ENCODE results near the gene MMP17. TPM values are rescaled to one million over a fixed set of nuclear protein-coding genes. Genes with fewer than 3 reads are reported as not detected.

MMP17 gene
- total RNA-seq, 2 experiments from 2014 or later, result not detected

DNA sequence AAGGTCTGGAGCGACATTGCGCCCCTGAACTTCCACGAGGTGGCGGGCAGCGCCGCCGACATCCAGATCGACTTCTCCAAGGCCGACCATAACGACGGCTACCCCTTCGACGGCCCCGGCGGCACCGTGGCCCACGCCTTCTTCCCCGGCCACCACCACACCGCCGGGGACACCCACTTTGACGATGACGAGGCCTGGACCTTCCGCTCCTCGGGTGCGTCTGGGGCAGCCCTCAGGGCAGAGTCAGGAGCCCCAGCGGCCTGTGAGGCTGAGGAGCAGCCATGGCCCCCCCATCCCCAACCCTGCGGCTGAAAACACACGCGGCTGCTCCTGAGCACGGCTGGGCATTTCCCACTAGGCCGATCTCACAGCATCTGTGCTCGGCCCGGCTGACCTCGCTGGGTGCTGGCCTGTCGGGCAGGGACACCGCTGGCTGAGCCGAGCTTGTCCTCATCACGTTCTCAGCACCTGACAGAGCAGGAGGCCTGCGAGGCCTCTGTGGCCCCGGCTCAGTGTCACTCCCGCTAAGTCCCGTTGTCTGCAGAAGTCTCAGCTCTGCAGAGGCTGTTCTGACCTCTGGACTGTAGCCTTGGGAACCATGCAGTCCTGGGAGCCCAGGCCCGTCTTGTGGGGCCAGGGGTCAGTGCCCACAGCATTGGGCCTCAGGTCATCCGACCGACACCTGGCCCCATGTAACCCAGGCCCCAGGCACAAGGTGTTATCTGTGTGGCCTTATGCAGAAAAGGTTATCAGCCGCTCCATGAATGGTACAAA, 12.6 kb downstream of the MMP17 start:
- ChIA-PET POLR2A (no interaction called here), CTCF (ENCODE audit: unreplicated experiment) (no interaction called here)
- H3K9me3 ChIP-seq (ENCODE audit: low read length), result no peaks in the 10 kb centered on the region
- no peaks in the 10 kb centered on the region for H3K9me2 ChIP-seq (ENCODE audit: insufficient read depth, low read length)
- BruUV-seq (replicated peaks), result no TSS peak
- no peak overlapping the region for H3K4me2 ChIP-seq (ENCODE audit: low read length)
- H3K36me3 ChIP-seq (ENCODE audit: insufficient read depth, low read length), result no peaks in the 10 kb centered on the region
- DNase-seq (ENCODE audit: low spot score), result no peak
- H3K4me1 ChIP-seq (ENCODE audit: insufficient read depth, low read length, poor library complexity, severe bottlenecking), result no peaks in the 10 kb centered on the region
- intact Hi-C loops (cut with micrococcal nuclease; ENCODE audit: unreplicated experiment), result no loop called here
- no peaks in the 10 kb centered on the region for H4K20me1 ChIP-seq (ENCODE audit: insufficient read depth, low read length)
- TF ChIP-seq, protein P1, sequence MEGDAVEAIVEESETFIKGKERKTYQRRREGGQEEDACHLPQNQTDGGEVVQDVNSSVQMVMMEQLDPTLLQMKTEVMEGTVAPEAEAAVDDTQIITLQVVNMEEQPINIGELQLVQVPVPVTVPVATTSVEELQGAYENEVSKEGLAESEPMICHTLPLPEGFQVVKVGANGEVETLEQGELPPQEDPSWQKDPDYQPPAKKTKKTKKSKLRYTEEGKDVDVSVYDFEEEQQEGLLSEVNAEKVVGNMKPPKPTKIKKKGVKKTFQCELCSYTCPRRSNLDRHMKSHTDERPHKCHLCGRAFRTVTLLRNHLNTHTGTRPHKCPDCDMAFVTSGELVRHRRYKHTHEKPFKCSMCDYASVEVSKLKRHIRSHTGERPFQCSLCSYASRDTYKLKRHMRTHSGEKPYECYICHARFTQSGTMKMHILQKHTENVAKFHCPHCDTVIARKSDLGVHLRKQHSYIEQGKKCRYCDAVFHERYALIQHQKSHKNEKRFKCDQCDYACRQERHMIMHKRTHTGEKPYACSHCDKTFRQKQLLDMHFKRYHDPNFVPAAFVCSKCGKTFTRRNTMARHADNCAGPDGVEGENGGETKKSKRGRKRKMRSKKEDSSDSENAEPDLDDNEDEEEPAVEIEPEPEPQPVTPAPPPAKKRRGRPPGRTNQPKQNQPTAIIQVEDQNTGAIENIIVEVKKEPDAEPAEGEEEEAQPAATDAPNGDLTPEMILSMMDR (conservative IDR thresholded peaks at IDR 0.05; ENCODE audit: low read length), result no peak
- no peak for TF ChIP-seq EZH2phosphoT487 (IDR thresholded peaks at IDR 0.05; ENCODE audit: borderline replicate concordance, low read depth, low read length)
- no peak overlapping the region for H3K4me3 ChIP-seq (ENCODE audit: low read depth, low read length, poor library complexity, severe bottlenecking)
- H2AFZ ChIP-seq (ENCODE audit: low read length), result no peak overlapping the region
- no peaks in the 10 kb centered on the region for H3K79me2 ChIP-seq (ENCODE audit: insufficient read depth, low read depth, low read length)
- H3K27ac ChIP-seq (ENCODE audit: low read depth, low read length, poor library complexity, severe bottlenecking), result no peak overlapping the region

DNA sequence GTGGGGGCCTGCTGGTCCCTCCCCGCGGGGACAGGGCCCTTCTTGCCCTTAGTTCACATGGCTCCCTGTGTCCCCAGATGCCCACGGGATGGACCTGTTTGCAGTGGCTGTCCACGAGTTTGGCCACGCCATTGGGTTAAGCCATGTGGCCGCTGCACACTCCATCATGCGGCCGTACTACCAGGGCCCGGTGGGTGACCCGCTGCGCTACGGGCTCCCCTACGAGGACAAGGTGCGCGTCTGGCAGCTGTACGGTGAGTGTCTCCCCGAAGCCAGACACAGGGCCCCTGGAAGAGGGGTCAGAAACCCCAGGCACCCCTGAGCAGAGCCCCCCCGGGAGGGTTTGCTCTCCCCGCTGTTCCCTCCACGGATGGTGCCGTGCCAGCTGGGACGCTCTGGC, 13.4 kb downstream of the MMP17 start:
- TF ChIP-seq EZH2phosphoT487 (IDR thresholded peaks at IDR 0.05; ENCODE audit: borderline replicate concordance, low read depth, low read length), result no peak
- TF ChIP-seq, protein P1 (conservative IDR thresholded peaks at IDR 0.05; ENCODE audit: low read length), result no peak
- H3K27ac ChIP-seq (ENCODE audit: low read depth, low read length, poor library complexity, severe bottlenecking), result no peak overlapping the region
- POLR2A ChIA-PET, result no interaction called here
- CTCF ChIA-PET (ENCODE audit: unreplicated experiment), result no interaction called here
- no peak overlapping the region for H2AFZ ChIP-seq (ENCODE audit: low read length)
- H4K20me1 ChIP-seq (ENCODE audit: insufficient read depth, low read length), result no peaks in the 10 kb centered on the region
- H3K4me2 ChIP-seq (ENCODE audit: low read length), result no peak overlapping the region
- no peaks in the 10 kb centered on the region for H3K9me3 ChIP-seq (ENCODE audit: low read length)
- intact Hi-C loops (cut with micrococcal nuclease; ENCODE audit: unreplicated experiment), result no loop called here
- H3K4me1 ChIP-seq (ENCODE audit: insufficient read depth, low read length, poor library complexity, severe bottlenecking), result no peaks in the 10 kb centered on the region
- no peak overlapping the region for H3K4me3 ChIP-seq (ENCODE audit: low read depth, low read length, poor library complexity, severe bottlenecking)
- no peak for DNase-seq (ENCODE audit: low spot score)
- no peaks in the 10 kb centered on the region for H3K79me2 ChIP-seq (ENCODE audit: insufficient read depth, low read depth, low read length)
- H3K36me3 ChIP-seq (ENCODE audit: insufficient read depth, low read length), result no peaks in the 10 kb centered on the region
- no TSS peak for BruUV-seq (replicated peaks)
- H3K9me2 ChIP-seq (ENCODE audit: insufficient read depth, low read length), result no peaks in the 10 kb centered on the region

DNA sequence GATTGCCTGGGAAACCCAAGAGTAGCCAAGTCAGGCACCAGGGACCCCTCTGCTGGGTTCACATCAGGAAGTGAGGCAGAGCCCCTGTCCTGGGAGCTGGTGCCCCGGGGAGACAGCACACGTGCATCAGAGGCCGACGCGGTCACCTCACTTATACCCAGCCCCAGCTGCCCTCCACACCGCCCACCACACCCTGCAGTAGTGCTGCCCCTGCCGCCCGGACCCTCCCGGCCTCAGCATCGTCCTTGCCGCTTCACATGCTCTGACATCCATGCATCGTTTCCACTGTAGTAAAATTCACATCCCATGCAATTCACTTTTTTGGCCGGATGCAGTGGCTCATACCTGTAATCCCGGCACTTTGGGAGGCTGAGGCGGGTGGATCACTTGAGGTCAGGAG, 14.0 kb downstream of the MMP17 start:
- no peaks in the 10 kb centered on the region for H3K79me2 ChIP-seq (ENCODE audit: insufficient read depth, low read depth, low read length)
- BruUV-seq (replicated peaks), result no TSS peak
- intact Hi-C loops (cut with micrococcal nuclease; ENCODE audit: unreplicated experiment), result no loop called here
- DNase-seq (ENCODE audit: low spot score), result no peak
- no peak overlapping the region for H3K4me2 ChIP-seq (ENCODE audit: low read length)
- H2AFZ ChIP-seq (ENCODE audit: low read length), result no peak overlapping the region
- no peaks in the 10 kb centered on the region for H3K36me3 ChIP-seq (ENCODE audit: insufficient read depth, low read length)
- no peaks in the 10 kb centered on the region for H3K9me2 ChIP-seq (ENCODE audit: insufficient read depth, low read length)
- ChIA-PET POLR2A (interaction anchor here (0.7 kb wide), 1 partner anchor 520 kb away, joined by 3 read pairs; no protein-coding TSS in a partner anchor), CTCF (ENCODE audit: unreplicated experiment) (no interaction called here)
- H3K4me1 ChIP-seq (ENCODE audit: insufficient read depth, low read length, poor library complexity, severe bottlenecking), result no peaks in the 10 kb centered on the region
- no peak overlapping the region for H3K27ac ChIP-seq (ENCODE audit: low read depth, low read length, poor library complexity, severe bottlenecking)
- H3K9me3 ChIP-seq (ENCODE audit: low read length), result no peaks in the 10 kb centered on the region
- no peaks in the 10 kb centered on the region for H4K20me1 ChIP-seq (ENCODE audit: insufficient read depth, low read length)
- no peak overlapping the region for H3K4me3 ChIP-seq (ENCODE audit: low read depth, low read length, poor library complexity, severe bottlenecking)
- TF ChIP-seq, protein P1 (conservative IDR thresholded peaks at IDR 0.05; ENCODE audit: low read length), result no peak
- TF ChIP-seq EZH2phosphoT487 (IDR thresholded peaks at IDR 0.05; ENCODE audit: borderline replicate concordance, low read depth, low read length), result no peak

All from OCI-LY7 (cell line).